Measurements from ENCODE around the gene BLID. TPM values are rescaled to one million over a fixed set of nuclear protein-coding genes. Genes with fewer than 3 reads are reported as not detected.

BLID gene
- total RNA-seq, 4 donors from 2014 or later: not detected

DNA sequence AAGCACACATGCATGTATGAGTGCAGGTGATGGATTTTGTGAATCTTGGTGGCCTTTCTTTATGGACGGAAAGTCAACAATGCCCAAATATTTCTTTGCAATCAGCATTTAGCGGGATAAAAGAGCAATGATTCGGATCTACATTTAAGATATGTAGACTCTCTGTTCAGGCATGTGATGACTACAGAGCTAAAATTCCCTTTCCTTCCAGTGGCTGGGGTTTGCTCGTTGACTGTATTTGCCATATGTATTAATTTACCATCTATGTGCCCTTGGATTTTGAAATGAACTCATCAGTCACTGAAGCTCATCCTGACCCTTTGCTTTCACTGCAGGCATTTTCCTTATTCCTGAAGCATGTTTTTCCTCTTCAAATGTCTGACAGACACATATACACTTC, 13.6 kb downstream of the BLID start:
- Histone ChIP-seq H3K4me3 (no peak overlapping the region), H3K27me3 (peaks cover 0 to 38% (median 0%) of the 10 kb centered on the region in 4 donors)
- intact Hi-C loops (cut with DNase I): loop anchor here (5.0 kb wide), 1 partner anchor 445 kb away; no protein-coding TSS in a partner anchor

DNA sequence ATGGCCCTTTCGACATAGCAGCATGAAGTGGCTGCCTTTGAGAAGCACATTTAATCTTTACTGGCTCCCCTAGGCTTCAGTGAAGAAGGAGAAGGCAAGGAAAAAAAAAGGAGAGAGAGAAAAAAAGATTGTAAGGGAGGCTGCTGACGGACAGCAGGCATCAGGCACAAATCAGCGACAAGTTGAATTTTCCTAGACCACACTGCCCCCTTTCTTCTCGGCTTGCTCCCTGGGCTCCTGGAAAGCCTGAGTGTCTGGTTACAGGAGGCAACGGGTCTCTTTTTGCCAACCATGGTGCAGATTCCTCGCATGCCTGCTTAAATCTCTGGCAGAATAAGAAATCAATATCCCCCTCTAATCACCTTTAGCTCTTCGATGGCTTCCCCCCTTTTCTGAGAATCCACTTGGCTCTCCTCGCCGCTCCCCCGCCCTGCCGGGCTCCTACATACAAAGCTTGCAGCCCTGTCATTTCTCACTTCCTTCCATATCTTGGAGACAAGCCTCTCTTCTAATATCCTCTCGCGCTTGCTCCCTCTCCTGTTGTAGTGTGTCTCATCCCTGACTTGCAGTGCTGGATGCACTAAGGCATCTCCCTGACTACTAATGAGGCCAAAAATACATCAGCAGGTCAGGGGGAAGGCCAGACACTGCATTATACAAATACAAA, 14.3 kb downstream of the BLID start:
- intact Hi-C loops (cut with DNase I): loop anchor here (5.0 kb wide), 1 partner anchor 444 kb away; no protein-coding TSS in a partner anchor
- peak overlapping the region; percentile 32 to 69 (median 52) for H3K4me3 ChIP-seq
- H3K27me3 ChIP-seq: peaks cover 0 to 45% (median 0%) of the 10 kb centered on the region in 4 donors
- H3K4me1 ChIP-seq: peaks cover 2 to 40% (median 4%) of the 10 kb centered on the region in 3 donors
- H3K27ac ChIP-seq: peak overlapping the region; percentile 70 to 87 (median 84)
- TF ChIP-seq CTCF (IDR thresholded peaks at IDR 0.05) (peak; percentile 24 to 63 (median 54)), POLR2A (IDR thresholded peaks at IDR 0.05) (no peak)
- DNase-seq: no peak
- H3K36me3 ChIP-seq: no peaks in the 10 kb centered on the region
- H3K9me3 ChIP-seq: no peaks in the 10 kb centered on the region
- WGBS, 2 donors: 5 to 8% methylated on average over 13 of the region's 13 CpGs

More for the DNA sequence above, 13.6 kb downstream of the BLID start:
- no peaks in the 10 kb centered on the region for H3K9me3 ChIP-seq
- H3K36me3 ChIP-seq: no peaks in the 10 kb centered on the region
- peaks cover 2 to 34% (median 4%) of the 10 kb centered on the region in 3 donors for H3K4me1 ChIP-seq
- WGBS, 2 donors: 70 to 75% methylated on average over 4 of the region's 4 CpGs
- TF ChIP-seq POLR2A (IDR thresholded peaks at IDR 0.05) (no peak), CTCF (IDR thresholded peaks at IDR 0.05) (no peak)
- H3K27ac ChIP-seq: peak overlapping the region in 3 of 4 donors; percentile 80 to 87 (median 87)
- DNase-seq: no peak

- WGBS, 2 donors: 17 to 20% methylated on average over 5 to 11 of the region's 11 CpGs
- DNase-seq: no peak
- intact Hi-C loops (cut with DNase I): loop anchor here (5.0 kb wide), 1 partner anchor 443 kb away; no protein-coding TSS in a partner anchor
- no peak for TF ChIP-seq CTCF (IDR thresholded peaks at IDR 0.05)
- TF ChIP-seq POLR2A (IDR thresholded peaks at IDR 0.05): no peak
- Histone ChIP-seq H3K27ac (peak overlapping the region; percentile 70 to 87 (median 84)), H3K9me3 (no peaks in the 10 kb centered on the region), H3K4me3 (peak overlapping the region; percentile 32 to 69 (median 52)), H3K4me1 (peaks cover 2 to 40% (median 4%) of the 10 kb centered on the region in 3 donors), H3K36me3 (no peaks in the 10 kb centered on the region), H3K27me3 (peaks cover 0 to 46% (median 0%) of the 10 kb centered on the region in 4 donors)
Observed at GRCh38 chr11:122100756-122101080, 15.3 kb downstream of the BLID start.

- no peaks in the 10 kb centered on the region for H3K9me3 ChIP-seq
- DNase-seq: no peak
- peak in 1 of 4 donors; percentile 7 for TF ChIP-seq POLR2A (IDR thresholded peaks at IDR 0.05)
- TF ChIP-seq CTCF (IDR thresholded peaks at IDR 0.05): no peak
- intact Hi-C loops (cut with DNase I): loop anchor here (5.0 kb wide), 1 partner anchor 443 kb away; no protein-coding TSS in a partner anchor
- H3K4me1 ChIP-seq: peaks cover 2 to 40% (median 4%) of the 10 kb centered on the region in 3 donors
- H3K27me3 ChIP-seq: peaks cover 0 to 46% (median 0%) of the 10 kb centered on the region in 4 donors
- no peaks in the 10 kb centered on the region for H3K36me3 ChIP-seq
- 7 to 13% methylated on average over 25 to 26 of the region's 27 CpGs for WGBS, 2 donors
- peak overlapping the region; percentile 70 to 87 (median 84) for H3K27ac ChIP-seq
- H3K4me3 ChIP-seq: peak overlapping the region; percentile 32 to 69 (median 52)
Observed at GRCh38 chr11:122100037-122100755, 15.8 kb downstream of the BLID start.
